Type B pancreatic cell (in vitro differentiated cells): ENCODE results near the gene MRNIP. TPM values are rescaled to one million over a fixed set of nuclear protein-coding genes. Genes with fewer than 3 reads are reported as not detected.

ENCODE experiments used
- DNase-seq: peaks from one replicate; pipeline ENCODE4 v3.0.0; 2021; ENCODE audit warnings: mixed read lengths; ENCODE audit not compliant: unreplicated experiment; ENCODE audit errors: extremely low spot score
- H3K27ac Mint-ChIP-seq: 2 replicates; pipeline ENCODE4 v1.8.0; 2021; ENCODE audit warnings: mild to moderate bottlenecking, mixed read lengths
- H3K27me3 Mint-ChIP-seq: 2 replicates; pipeline ENCODE4 v1.8.0; 2021; ENCODE audit warnings: mixed read lengths
- H3K36me3 Mint-ChIP-seq: 2 replicates; pipeline ENCODE4 v1.8.0; 2021; ENCODE audit warnings: mixed read lengths
- H3K4me1 Mint-ChIP-seq: one replicate; pipeline ENCODE4 v1.8.0; 2021; ENCODE audit warnings: mixed read lengths; ENCODE audit not compliant: unreplicated experiment
- H3K4me3 Mint-ChIP-seq: 2 replicates; pipeline ENCODE4 v1.8.0; 2021; ENCODE audit warnings: mild to moderate bottlenecking, mixed read lengths
- H3K9me3 Mint-ChIP-seq: 2 replicates; pipeline ENCODE4 v1.8.0; 2021; ENCODE audit warnings: mixed read lengths
- total RNA-seq: library from RNA; stranded (reverse); gene quantifications from 2 replicates; pipeline ENCODE4 v1.2.1, GENCODE V29; 2021; ENCODE audit warnings: low replicate concordance
- TF ChIP-seq, protein P1 (sequence below): fragments of 200-600 bp; sonication (generic); conservative IDR thresholded peaks from 2 replicates; pipeline ENCODE4 v1.5.0; 2021; ENCODE audit warnings: antibody characterized with exemption, mild to moderate bottlenecking

MRNIP gene
- total RNA-seq, 1 donor from 2014 or later = 47.6 TPM

DNA sequence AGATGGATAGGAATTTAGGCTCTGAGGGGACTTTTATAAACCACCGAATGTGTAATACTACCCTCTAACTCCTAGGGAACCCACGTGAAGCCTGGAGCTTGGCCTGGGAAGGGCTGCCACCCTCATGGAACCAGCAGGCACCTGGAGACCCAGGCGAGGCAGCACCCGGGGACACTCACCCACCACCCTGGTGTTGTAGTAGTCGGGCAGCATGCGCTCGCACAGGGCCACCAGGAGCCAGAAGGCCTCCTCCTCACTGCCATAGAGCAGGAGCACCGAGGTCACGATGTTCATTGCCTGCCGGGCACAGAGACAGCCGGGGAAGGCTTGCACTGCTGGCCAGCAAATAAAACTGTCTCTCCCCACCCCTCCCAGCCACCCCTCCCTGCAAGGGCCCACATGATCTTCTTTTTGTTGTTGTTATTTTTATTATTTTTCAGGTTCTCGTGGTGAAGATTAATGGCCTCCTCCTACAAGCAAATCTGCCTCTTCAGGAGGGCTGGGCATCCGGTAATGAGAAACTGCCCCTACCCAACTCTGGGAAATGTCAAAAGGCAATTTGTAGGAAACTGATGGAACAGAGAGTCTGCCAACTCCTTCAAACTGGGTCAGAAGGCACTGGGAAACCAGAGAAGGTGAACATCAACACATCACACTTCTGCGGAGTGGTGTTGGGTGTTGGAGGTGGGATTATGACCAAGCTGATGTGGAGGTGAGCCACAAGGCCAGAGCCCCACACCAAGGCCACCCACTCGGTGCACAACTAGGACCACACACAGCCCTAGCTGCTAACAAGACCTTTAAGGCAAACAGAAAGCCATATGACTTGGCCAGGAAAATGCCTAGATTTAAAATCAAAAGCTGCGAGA is 17.4 kb upstream of the MRNIP start:
- TF ChIP-seq, protein P1, sequence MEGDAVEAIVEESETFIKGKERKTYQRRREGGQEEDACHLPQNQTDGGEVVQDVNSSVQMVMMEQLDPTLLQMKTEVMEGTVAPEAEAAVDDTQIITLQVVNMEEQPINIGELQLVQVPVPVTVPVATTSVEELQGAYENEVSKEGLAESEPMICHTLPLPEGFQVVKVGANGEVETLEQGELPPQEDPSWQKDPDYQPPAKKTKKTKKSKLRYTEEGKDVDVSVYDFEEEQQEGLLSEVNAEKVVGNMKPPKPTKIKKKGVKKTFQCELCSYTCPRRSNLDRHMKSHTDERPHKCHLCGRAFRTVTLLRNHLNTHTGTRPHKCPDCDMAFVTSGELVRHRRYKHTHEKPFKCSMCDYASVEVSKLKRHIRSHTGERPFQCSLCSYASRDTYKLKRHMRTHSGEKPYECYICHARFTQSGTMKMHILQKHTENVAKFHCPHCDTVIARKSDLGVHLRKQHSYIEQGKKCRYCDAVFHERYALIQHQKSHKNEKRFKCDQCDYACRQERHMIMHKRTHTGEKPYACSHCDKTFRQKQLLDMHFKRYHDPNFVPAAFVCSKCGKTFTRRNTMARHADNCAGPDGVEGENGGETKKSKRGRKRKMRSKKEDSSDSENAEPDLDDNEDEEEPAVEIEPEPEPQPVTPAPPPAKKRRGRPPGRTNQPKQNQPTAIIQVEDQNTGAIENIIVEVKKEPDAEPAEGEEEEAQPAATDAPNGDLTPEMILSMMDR = no peak
- H3K36me3 Mint-ChIP-seq = peaks cover 9% of the 10 kb centered on the region
- H3K27me3 Mint-ChIP-seq = no peaks in the 10 kb centered on the region
- H3K27ac Mint-ChIP-seq = no peak overlapping the region
- H3K9me3 Mint-ChIP-seq = no peaks in the 10 kb centered on the region
- H3K4me1 Mint-ChIP-seq = no peaks in the 10 kb centered on the region
- no peak for DNase-seq
- H3K4me3 Mint-ChIP-seq = no peak overlapping the region

- peaks cover 4% of the 10 kb centered on the region for H3K4me1 Mint-ChIP-seq
- no peak overlapping the region for H3K4me3 Mint-ChIP-seq
- DNase-seq = no peak
- no peaks in the 10 kb centered on the region for H3K9me3 Mint-ChIP-seq
- H3K27me3 Mint-ChIP-seq = no peaks in the 10 kb centered on the region
- TF ChIP-seq, protein P1 = no peak
- H3K36me3 Mint-ChIP-seq = peaks cover 13% of the 10 kb centered on the region
- H3K27ac Mint-ChIP-seq = no peak overlapping the region
These were observed 16.1 kb upstream of the MRNIP start for GRCh38 chr5:179874536-179875292.

- no peak for DNase-seq
- H3K27ac Mint-ChIP-seq = no peak overlapping the region
These were observed 15.5 kb upstream of the MRNIP start for GRCh38 chr5:179874136-179874535.

GRCh38 chr5:179873588-179874110 is 15.0 kb upstream of the MRNIP start:
- DNase-seq = no peak
- H3K27me3 Mint-ChIP-seq = no peaks in the 10 kb centered on the region
- no peak overlapping the region for H3K4me3 Mint-ChIP-seq
- H3K4me1 Mint-ChIP-seq = peaks cover 4% of the 10 kb centered on the region
- H3K36me3 Mint-ChIP-seq = peaks cover 13% of the 10 kb centered on the region
- no peaks in the 10 kb centered on the region for H3K9me3 Mint-ChIP-seq
- TF ChIP-seq, protein P1 = no peak
- H3K27ac Mint-ChIP-seq = no peak overlapping the region

More at GRCh38 chr5:179874136-179874535, 15.5 kb upstream of the MRNIP start:
- TF ChIP-seq, protein P1 = no peak
- H3K4me3 Mint-ChIP-seq = no peak overlapping the region
- no peaks in the 10 kb centered on the region for H3K9me3 Mint-ChIP-seq
- H3K4me1 Mint-ChIP-seq = peaks cover 4% of the 10 kb centered on the region
- H3K36me3 Mint-ChIP-seq = peaks cover 13% of the 10 kb centered on the region
- H3K27me3 Mint-ChIP-seq = no peaks in the 10 kb centered on the region

- TF ChIP-seq, protein P1 = no peak
- DNase-seq = no peak
- H3K36me3 Mint-ChIP-seq = peaks cover 12% of the 10 kb centered on the region
- no peaks in the 10 kb centered on the region for H3K9me3 Mint-ChIP-seq
- H3K27ac Mint-ChIP-seq = no peak overlapping the region
- no peak overlapping the region for H3K4me3 Mint-ChIP-seq
- H3K27me3 Mint-ChIP-seq = no peaks in the 10 kb centered on the region
- peaks cover 4% of the 10 kb centered on the region for H3K4me1 Mint-ChIP-seq
These were observed 14.4 kb upstream of the MRNIP start for GRCh38 chr5:179872828-179873575.
